DMS114 treated with DMSO at 0.1 percent for 48 hours (cell line): Measurements from ENCODE around the gene FAM237B.
A peak's percentile ranks its signal among the peaks of the same experiment; 100 is the strongest.
"Not testable (repeated sequence)": the region's sequence is repeated elsewhere in the genome, so short reads cannot be mapped to it uniquely, and the experiment has no call there.

Source experiments
- DNase-seq: peaks from one replicate; lab custom pipeline; 2025; ENCODE audit not compliant: unreplicated experiment; lab: John Stamatoyannopoulos, UW

FAM237B gene

GRCh38 chr7:90320801-90321494 is at the start of gene FAM237B:
Gene FAM237B (minus strand): TSS chr7:90321304. CDS start chr7:90319748, 1,556 bp downstream.
- DNase-seq = no peak

GRCh38 chr7:90351987-90352386 is 30.9 kb upstream of the FAM237B start:
- DNase-seq = no peak

GRCh38 chr7:90350032-90350431 is 28.9 kb upstream of the FAM237B start:
- DNase-seq = not testable (repeated sequence)

- DNase-seq = no peak
Measured at GRCh38 chr7:90349305-90349704, 28.2 kb upstream of the FAM237B start.

- DNase-seq = no peak
Measured at GRCh38 chr7:90347759-90348158, 26.7 kb upstream of the FAM237B start.

- peak; percentile 89 for DNase-seq
Measured at GRCh38 chr7:90346336-90347125, 25.4 kb upstream of the FAM237B start, which contains the start of gene GTPBP10. Gene GTPBP10 (plus strand): TSS chr7:90346716. CDS start chr7:90346742, 26 bp downstream.

- DNase-seq = no peak
Measured at GRCh38 chr7:90345595-90346335, 24.7 kb upstream of the FAM237B start.

- DNase-seq = no peak
Measured at GRCh38 chr7:90345016-90345415, 23.9 kb upstream of the FAM237B start.

- DNase-seq = no peak
Measured at GRCh38 chr7:90337106-90337505, 16.0 kb upstream of the FAM237B start.

GRCh38 chr7:90334926-90335325 is 13.8 kb upstream of the FAM237B start:
- not testable (repeated sequence) for DNase-seq

GRCh38 chr7:90334193-90334843 is 13.2 kb upstream of the FAM237B start:
- no peak for DNase-seq

- DNase-seq = no peak
Measured at GRCh38 chr7:90326500-90326899, 5.4 kb upstream of the FAM237B start.

GRCh38 chr7:90322837-90323236 is 1.7 kb upstream of the FAM237B start:
- no peak for DNase-seq

GRCh38 chr7:90320418-90320800 is 695 bp downstream of the FAM237B start:
- no peak for DNase-seq

- DNase-seq = no peak
Measured at GRCh38 chr7:90320014-90320413, 1.1 kb downstream of the FAM237B start.

GRCh38 chr7:90313907-90314306 is 7.2 kb downstream of the FAM237B start:
- DNase-seq = no peak

GRCh38 chr7:90312745-90313144 is 8.4 kb downstream of the FAM237B start:
- no peak for DNase-seq

- DNase-seq = no peak
Measured at GRCh38 chr7:90311175-90311574, 9.9 kb downstream of the FAM237B start.

GRCh38 chr7:90309872-90310271 is 11.2 kb downstream of the FAM237B start:
- no peak for DNase-seq

- DNase-seq = no peak
Measured at GRCh38 chr7:90303241-90303640, 17.9 kb downstream of the FAM237B start.
